AG04449 (cell line): ENCODE measurements around the gene NTF3.
A peak's percentile ranks its signal among the peaks of the same experiment; 100 is the strongest.

Experiments used
- CTCF ChIA-PET: fragments of 350-600 bp; formaldehyde crosslinking; extraction: SDS; loops from one replicate; lab custom pipeline; 2021; ENCODE audit warnings: antibody characterized with exemption; lab: Yijun Ruan, JAX
- POLR2A ChIA-PET: fragments of 400-600, 350-600 bp; formaldehyde crosslinking; extraction: SDS; loops from one replicate; lab custom pipeline; 2020; ENCODE audit warnings: antibody characterized with exemption, inconsistent platforms; lab: Yijun Ruan, JAX
- DNase-seq: peaks from one replicate; pipeline ENCODE4 v3.0.0-alpha.2; 2010; ENCODE audit warnings: low read depth, low spot score
- H3K4me3 ChIP-seq: 2 replicates; pipeline ENCODE4 v1.5.1; 2011; ENCODE audit warnings: low read depth, mild to moderate bottlenecking, control low read depth, low read length
- TF ChIP-seq, protein P1 (sequence below): IDR thresholded peaks from one replicate; pipeline ENCODE4 v1.5.1; 2011; ENCODE audit warnings: mild to moderate bottlenecking, moderate library complexity, low read length, control low read depth, inconsistent platforms; ENCODE audit not compliant: insufficient read depth; ENCODE audit errors: missing control alignments

The NTF3 gene

DNA sequence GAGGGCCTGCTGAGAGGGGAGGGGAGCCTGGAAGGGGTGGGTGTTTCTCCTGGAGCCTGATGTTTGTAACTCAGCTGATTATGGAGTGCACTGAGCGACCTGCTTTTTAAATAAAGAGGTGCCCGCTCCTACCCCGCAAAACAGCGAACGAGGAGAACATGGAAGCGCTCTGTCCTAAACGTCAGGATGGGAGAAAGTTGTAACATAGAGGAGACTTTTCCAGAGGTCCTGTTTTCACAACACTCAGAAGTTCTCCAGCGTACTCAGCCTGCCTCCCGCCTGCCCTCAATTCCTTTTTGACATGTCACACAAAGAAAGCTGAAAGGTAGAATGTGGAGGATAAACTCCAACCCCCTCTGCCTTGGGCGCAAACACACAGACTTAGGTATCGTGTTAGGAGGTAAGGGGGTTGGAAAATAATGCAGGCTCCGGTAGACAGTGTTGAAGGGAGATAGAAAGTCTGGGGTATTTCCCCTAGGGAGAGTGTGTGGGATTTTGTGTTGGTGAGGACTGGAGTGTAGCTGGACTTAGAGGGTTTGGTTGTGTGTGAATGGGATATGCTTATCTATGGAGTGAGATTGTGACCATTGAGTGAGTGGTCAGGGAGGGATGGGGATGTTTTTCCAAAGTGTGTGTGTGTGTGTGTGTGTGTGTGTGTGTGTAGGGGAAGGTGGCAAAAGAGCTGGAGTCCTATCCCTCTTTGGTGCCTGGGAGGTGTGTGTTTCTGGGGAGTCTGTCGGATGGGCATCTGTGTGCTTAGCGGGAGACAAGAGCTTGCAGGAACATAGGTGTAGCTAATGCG is 2.1 kb downstream of the NTF3 start:
- CTCF ChIA-PET, result interaction anchor here (0.7 to 9.1 kb wide), 11 partner anchors 8 to 412 kb away, joined by 3 to 110 read pairs (median 4); no protein-coding TSS in a partner anchor
- POLR2A ChIA-PET, result interaction anchor here (1.5 kb wide), 1 partner anchor 66 kb away, joined by 3 read pairs; no protein-coding TSS in a partner anchor

GRCh38 chr12:5434647-5435560 is 3.0 kb downstream of the NTF3 start:
- ChIA-PET POLR2A (interaction anchor here (0.6 to 1.5 kb wide), 3 partner anchors 53 to 374 kb away, joined by 3 to 4 read pairs (median 3); no protein-coding TSS in a partner anchor), CTCF (interaction anchor here (0.7 to 9.1 kb wide), 14 partner anchors 9 to 579 kb away, joined by 3 to 110 read pairs (median 3); no protein-coding TSS in a partner anchor)
- TF ChIP-seq, protein P1, sequence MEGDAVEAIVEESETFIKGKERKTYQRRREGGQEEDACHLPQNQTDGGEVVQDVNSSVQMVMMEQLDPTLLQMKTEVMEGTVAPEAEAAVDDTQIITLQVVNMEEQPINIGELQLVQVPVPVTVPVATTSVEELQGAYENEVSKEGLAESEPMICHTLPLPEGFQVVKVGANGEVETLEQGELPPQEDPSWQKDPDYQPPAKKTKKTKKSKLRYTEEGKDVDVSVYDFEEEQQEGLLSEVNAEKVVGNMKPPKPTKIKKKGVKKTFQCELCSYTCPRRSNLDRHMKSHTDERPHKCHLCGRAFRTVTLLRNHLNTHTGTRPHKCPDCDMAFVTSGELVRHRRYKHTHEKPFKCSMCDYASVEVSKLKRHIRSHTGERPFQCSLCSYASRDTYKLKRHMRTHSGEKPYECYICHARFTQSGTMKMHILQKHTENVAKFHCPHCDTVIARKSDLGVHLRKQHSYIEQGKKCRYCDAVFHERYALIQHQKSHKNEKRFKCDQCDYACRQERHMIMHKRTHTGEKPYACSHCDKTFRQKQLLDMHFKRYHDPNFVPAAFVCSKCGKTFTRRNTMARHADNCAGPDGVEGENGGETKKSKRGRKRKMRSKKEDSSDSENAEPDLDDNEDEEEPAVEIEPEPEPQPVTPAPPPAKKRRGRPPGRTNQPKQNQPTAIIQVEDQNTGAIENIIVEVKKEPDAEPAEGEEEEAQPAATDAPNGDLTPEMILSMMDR, result no peak
- peak overlapping the region; percentile 81 for H3K4me3 ChIP-seq
- no peak for DNase-seq

More for the DNA sequence above, 2.1 kb downstream of the NTF3 start:
- no peak for DNase-seq
- H3K4me3 ChIP-seq, result peak overlapping the region; percentile 81
- TF ChIP-seq, protein P1, result no peak

- ChIA-PET CTCF (interaction anchor here (0.9 to 8.4 kb wide), 5 partner anchors 8 to 354 kb away, joined by 3 to 72 read pairs (median 4); no protein-coding TSS in a partner anchor), POLR2A (no interaction called here)
- DNase-seq, result no peak
- TF ChIP-seq, protein P1, result no peak
- no peak overlapping the region for H3K4me3 ChIP-seq
Measured at GRCh38 chr12:5437182-5437583, 5.3 kb downstream of the NTF3 start.

- DNase-seq, result no peak
- TF ChIP-seq, protein P1, result no peak
- POLR2A ChIA-PET, result no interaction called here
- no peak overlapping the region for H3K4me3 ChIP-seq
- CTCF ChIA-PET, result interaction anchor here (1.3 to 8.4 kb wide), 3 partner anchors 8 to 266 kb away, joined by 3 to 72 read pairs (median 38); no protein-coding TSS in a partner anchor
Measured at GRCh38 chr12:5437589-5437988, 5.7 kb downstream of the NTF3 start.

DNA sequence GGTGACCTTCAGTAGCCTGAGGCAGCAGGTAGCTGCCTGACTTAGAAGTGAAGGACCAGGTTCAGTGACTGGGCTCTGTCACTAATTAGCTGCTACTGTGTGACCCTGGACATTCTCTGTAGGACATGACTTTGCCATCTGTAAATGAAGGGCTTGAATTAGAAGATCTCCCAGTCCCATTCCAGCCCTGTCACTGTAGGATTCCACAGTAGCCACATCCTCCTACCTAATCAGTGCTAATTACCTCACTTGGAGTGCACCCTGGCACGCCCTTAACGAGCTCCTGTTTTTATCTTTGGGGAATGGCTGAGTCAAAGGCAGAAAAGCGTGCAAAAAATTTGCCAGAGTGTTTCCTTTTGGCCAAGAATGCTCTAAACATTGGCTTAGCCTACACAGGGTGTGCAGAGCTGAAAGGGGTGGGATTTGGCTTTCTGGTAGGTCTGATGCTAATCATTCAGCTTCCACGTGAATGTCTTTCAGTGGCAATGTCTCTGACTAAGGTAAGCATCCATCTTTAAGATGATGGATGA is 6.8 kb downstream of the NTF3 start:
- ChIA-PET CTCF (interaction anchor here (0.6 to 8.4 kb wide), 12 partner anchors 8 to 846 kb away, joined by 3 to 72 read pairs (median 4); no protein-coding TSS in a partner anchor), POLR2A (interaction anchor here (1.1 kb wide), 2 partner anchors 19 to 273 kb away, joined by 3 read pairs; no protein-coding TSS in a partner anchor)
- TF ChIP-seq, protein P1, result no peak
- no peak for DNase-seq
- no peak overlapping the region for H3K4me3 ChIP-seq
